Measurements from ENCODE around the gene ADA.
"Not testable (repeated sequence)": the region's sequence is repeated elsewhere in the genome, so short reads cannot be mapped to it uniquely, and the experiment has no call there.

Gene ADA

DNA sequence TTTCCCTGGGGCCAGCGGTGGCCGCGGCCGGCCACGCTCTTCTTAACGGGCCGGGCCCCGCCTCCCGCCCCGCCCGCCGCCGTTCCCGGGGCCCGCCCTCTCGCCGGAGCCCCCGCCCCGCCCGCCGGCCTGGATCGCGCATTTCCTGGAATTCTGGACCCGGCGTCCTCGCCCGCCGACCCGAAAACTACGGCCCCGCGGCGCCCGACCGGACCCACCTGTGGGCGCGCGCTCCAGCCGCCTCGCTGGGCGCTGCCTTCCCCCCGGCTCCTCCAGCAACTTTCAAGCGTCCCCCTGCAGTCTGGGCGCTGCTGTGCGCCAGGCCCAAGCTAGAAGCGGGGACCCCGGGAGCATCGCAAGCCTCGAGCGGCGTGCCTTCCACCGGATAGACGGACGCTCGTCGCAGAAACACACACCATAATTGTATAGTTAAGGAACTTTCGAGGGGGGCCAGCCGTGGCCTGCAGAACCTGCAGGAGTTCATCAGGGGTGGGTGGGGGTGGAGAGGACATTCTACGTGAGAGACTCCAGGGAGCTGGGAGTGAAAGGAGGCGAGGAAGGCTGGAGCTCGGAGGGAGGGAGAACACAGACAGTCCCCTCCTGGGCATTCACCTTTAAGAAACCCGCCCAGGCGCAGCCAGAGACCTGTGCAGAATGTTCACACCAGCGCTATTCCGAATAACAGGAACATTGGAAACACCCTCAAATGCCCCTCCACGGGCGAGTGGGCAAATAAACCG is at the start of gene ADA:
ADA (minus strand) TSS at position 16 of the 740 bp plus-strand sequence. CDS start 92 bp downstream, outside the sequence.
- DNase-seq = no peak

- no peak for DNase-seq
These were observed 48.8 kb upstream of the ADA start for GRCh38 chr20:44700306-44700705.

DNA sequence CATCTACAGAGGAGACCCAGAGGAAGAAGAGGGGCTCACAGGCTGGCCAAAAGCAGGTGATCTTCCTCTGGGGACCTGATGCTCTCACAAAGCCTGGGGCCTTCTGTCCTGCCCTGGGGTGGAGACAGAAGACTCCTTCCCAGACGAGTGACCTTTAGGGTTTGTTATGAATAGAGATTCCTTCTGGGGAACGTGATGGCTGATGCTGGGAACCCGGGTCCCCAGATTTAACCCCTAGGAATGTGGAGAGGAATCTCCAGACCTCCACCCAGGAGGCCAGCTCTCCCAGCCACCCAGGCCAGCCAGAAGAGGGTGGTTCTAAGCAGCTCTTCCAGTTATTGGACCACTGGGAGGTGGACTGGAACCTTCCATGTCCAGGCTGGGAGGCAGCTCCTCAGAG is 46.9 kb upstream of the ADA start:
- no peak for DNase-seq

GRCh38 chr20:44697041-44697440 is 45.5 kb upstream of the ADA start:
- not testable (repeated sequence) for DNase-seq

- no peak for DNase-seq
These were observed 44.8 kb upstream of the ADA start for GRCh38 chr20:44696315-44696714.

GRCh38 chr20:44695674-44696300 is 44.3 kb upstream of the ADA start:
- no peak for DNase-seq

- no peak for DNase-seq
These were observed 43.8 kb upstream of the ADA start for GRCh38 chr20:44695295-44695673.

GRCh38 chr20:44694159-44694558 is 42.7 kb upstream of the ADA start:
- DNase-seq = no peak

DNA sequence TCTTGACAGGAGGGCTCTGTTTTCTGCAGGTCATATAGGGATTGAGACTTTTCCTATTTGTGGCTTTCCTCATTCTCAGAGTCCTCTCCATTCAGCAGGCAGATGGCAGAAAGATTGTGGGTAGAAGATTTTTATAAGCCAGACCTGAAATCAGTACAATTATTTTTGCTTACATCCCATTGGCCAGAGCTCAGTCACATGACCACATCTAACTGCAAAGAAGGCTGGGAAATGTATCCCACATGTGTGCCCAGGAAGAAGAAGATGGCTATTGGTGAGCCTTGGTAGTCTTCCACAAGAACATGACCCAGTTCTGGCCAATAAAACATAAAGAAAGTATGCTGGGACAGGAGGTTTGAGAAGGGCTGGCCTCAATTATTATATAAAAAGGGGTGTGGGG is 42.1 kb upstream of the ADA start:
- no peak for DNase-seq

DNA sequence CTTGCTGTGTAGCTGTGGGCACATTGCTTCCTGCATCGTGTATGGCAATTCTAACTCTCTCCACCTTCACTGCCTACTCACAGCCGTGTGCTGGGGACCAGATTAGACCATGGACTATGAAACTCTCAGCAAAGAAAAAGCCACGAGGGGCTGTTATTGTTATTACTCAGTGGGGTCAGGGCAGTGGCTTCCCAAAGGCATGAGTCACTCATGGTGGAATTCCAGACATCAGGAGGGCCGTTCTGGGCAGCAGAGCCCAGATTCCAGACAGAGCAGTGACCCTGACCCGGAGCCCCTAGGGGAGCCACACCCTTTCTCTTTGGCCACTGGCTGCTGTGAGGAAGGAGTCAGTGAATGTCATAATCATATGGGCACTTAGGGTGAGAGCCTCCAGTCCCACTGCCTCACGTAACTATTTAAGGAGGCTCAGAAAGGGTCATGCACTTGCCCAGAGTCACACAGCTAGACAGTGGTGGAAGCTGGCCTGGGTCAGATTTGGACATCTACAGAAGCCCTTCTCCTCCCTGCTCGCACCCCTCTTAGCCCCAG is 41.5 kb upstream of the ADA start:
- no peak for DNase-seq

DNA sequence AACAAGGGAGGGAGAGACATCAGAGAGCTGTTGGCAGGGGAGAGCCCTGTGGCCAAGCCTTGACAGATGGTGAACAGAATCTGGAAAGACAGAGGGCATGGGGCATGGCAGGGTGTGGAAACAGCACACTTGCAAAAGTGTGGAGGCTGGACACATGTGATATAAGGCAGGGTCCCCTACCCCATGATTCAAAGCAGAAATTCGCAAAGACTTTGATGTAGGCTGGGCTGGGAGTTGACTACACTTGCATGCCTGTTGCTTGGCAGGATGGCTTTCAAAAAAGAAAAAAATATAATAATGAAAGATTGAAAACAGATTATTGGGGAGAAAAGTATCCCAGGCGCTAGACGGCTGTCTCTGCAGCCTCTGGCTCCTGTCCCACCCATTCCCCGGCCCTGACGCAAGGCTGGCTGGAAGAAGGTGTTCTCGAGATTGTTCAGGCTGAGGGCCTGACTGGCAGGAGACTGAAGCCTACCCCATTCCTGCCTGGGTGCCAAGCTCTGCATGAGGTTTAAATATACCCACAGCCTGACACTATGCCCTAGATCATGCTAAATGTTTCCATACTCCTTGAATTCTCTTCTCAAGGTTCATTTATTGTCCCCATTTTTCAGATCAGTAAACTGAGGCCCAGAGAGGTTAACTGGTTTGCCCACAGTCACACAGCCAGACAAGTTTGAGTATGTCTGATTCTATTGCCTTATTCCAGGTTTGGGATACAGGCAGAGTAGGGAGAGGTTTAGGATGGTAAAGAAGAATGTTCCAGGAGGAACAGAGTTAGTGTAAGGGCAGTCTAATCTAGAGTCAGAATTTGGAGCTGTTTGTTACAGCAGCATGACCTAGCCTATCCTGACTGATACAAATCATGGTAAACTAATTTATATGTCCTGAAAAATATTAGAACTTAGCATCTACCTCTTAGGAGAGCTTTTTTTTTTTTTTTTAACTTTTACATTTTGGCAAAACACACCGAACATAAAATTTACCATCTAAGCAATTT is 40.2 kb upstream of the ADA start:
- no peak for DNase-seq

- DNase-seq = no peak
These were observed 39.4 kb upstream of the ADA start for GRCh38 chr20:44690781-44691423.

GRCh38 chr20:44689809-44690208 is 38.3 kb upstream of the ADA start:
- DNase-seq = no peak

DNA sequence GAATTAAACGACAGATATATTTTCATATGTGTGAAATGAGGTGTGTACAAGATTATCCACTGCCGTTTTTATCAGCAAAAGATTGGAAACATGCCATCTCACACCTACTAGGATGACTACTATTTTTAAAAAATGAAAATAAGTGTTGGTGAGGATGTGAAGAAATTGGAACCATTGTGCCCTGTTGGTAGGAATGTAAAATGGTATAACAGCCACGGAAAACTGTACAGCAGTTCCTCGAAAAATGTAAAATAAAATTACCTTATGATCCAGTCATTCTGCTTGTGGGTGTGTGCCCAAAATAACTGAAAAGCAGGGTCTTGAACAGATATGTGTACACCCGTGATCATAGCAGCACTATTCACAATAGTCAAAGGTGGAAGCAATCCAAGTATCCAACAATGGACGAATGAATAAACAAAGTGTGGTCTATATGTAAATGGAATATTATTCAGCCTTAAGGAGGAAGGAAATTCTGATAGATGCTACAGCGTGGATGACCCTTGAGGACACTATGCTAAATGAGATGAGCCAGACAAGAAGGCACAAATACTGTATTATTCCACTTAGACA is 36.6 kb upstream of the ADA start:
- no peak for DNase-seq

GRCh38 chr20:44686934-44687333 is 35.4 kb upstream of the ADA start:
- DNase-seq = no peak

- DNase-seq = no peak
These were observed 32.8 kb upstream of the ADA start for GRCh38 chr20:44684047-44684967.

GRCh38 chr20:44683263-44684046 is 32.0 kb upstream of the ADA start:
- DNase-seq = no peak

DNA sequence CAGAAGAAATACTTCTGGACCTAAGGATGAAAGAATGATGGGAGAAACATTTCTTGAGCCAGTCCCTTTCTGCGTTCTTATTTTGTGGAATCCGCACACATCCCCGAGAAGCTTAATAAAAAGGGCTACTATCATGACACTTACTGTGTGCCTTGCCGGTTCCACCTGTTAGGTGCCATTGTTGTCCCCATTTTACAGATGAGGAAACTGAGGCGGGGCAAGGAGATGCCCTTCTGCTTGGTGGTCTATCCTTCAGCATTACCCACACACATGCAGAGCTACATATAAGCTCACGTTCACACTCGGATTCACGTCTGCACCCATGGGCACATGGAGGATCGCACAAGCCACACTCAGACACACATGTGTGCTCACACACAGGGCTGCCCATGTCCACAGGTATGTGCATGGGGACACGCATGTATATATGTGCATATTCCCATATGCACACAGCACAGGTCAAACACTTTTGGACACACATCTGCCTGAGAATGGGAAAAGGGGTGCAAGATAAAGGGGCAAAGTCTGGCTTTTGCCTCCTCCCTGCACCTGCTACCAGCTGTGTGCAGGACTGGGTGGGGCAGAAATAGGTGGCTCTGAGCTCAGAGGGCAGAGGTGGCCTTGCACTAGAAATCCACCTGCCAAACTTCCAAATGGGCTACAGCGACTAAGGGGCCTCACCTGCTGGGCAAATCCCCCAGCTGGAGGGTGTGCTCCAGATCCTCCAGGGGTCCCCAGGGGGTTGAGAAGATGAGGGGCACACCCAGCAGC is 30.5 kb upstream of the ADA start:
- DNase-seq = no peak

DNA sequence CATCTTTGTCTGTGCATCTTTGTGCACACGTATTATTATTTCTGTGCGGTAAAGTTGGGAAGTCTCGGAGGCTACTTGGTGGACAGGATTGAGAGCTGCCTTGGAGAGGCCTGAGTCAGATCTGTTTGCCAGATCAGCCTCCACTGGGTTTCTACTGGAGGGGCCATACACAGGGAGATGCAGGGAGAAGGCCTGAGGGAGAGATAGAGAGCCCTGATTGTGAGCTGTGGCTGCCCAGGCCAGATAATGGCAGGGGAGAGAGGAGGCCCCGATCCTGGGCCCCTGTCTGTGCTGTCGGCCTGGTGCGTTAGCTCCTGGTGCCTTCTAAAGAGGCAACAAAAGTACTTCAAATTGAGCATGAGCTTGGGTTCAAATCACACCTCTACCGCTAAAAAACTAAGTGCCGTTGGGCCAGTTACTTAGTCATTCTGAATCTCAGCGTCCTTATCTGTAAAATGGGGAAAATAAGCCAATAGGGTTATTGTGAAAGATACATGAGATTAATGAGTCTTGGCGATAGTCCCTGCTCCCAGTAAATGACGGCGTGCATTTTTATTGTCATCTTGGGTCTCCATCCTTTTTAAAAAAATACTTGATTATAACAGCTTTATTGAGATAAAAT is 27.6 kb upstream of the ADA start:
- no peak for DNase-seq

All from cerebellar nuclear complex (tissue), 1 donor.